Ectodermal cell (in vitro differentiated cells): Measurements from ENCODE around the gene PPP6R1.

Experiments
- H3K27ac ChIP-seq: 2 replicates; pipeline ENCODE4 v1.7.0; 2013; ENCODE audit warnings: mild to moderate bottlenecking, low read depth, low read length; ENCODE audit not compliant: insufficient read depth, poor library complexity, severe bottlenecking
- H3K27me3 ChIP-seq: 2 replicates; pipeline ENCODE4 v1.7.0; 2013; ENCODE audit warnings: mild to moderate bottlenecking, low read length; ENCODE audit not compliant: insufficient read depth, control insufficient read depth, poor library complexity, severe bottlenecking
- H3K36me3 ChIP-seq: one replicate; pipeline ENCODE4 v1.7.0; 2013; ENCODE audit warnings: low read length; ENCODE audit not compliant: control insufficient read depth, insufficient read depth
- H3K4me1 ChIP-seq: one replicate; pipeline ENCODE4 v1.7.0; 2013; ENCODE audit warnings: low read length; ENCODE audit not compliant: control insufficient read depth, insufficient read depth
- H3K4me3 ChIP-seq: 2 replicates; pipeline ENCODE4 v1.7.0; 2013; ENCODE audit warnings: low read depth, low read length, control low read depth; ENCODE audit not compliant: insufficient read depth
- H3K9me3 ChIP-seq: 2 replicates; pipeline ENCODE4 v1.7.0; 2013; ENCODE audit warnings: mild to moderate bottlenecking, low read length, moderate library complexity; ENCODE audit not compliant: control insufficient read depth
- WGBS, 2 experiments: methylation state at CpG; one replicate each; pipeline ENCODE4 v1.1.7; 2013; ENCODE audit warnings: missing lambda C conversion rate in 2 of 2; 5-methylcytosine and 5-hydroxymethylcytosine counted together

PPP6R1 gene

GRCh38 chr19:55242517-55242916, 16.3 kb downstream of the PPP6R1 start:
- 88 to 94% methylated on average over 7 of the region's 7 CpGs for WGBS, 2 experiments
- Histone ChIP-seq H3K27me3 (no peaks in the 10 kb centered on the region), H3K4me3 (no peak overlapping the region), H3K9me3 (no peaks in the 10 kb centered on the region), H3K4me1 (no peaks in the 10 kb centered on the region), H3K27ac (no peak overlapping the region), H3K36me3 (peaks cover 51% of the 10 kb centered on the region)

- Histone ChIP-seq H3K36me3 (peaks cover 54% of the 10 kb centered on the region), H3K9me3 (no peaks in the 10 kb centered on the region)
- 95% methylated on average over 16 of the region's 16 CpGs for WGBS, 2 experiments
These were observed 16.8 kb downstream of the PPP6R1 start for GRCh38 chr19:55241935-55242464.

GRCh38 chr19:55241143-55241934, 17.5 kb downstream of the PPP6R1 start:
- no peaks in the 10 kb centered on the region for H3K9me3 ChIP-seq
- no peaks in the 10 kb centered on the region for H3K4me1 ChIP-seq
- H3K36me3 ChIP-seq = peaks cover 61% of the 10 kb centered on the region
- no peak overlapping the region for H3K4me3 ChIP-seq
- no peaks in the 10 kb centered on the region for H3K27me3 ChIP-seq
- 96% methylated on average over 37 of the region's 37 CpGs for WGBS, 2 experiments
- H3K27ac ChIP-seq = no peak overlapping the region

More at GRCh38 chr19:55241935-55242464, 16.8 kb downstream of the PPP6R1 start:
- no peak overlapping the region for H3K27ac ChIP-seq
- H3K27me3 ChIP-seq = no peaks in the 10 kb centered on the region
- no peaks in the 10 kb centered on the region for H3K4me1 ChIP-seq
- no peak overlapping the region for H3K4me3 ChIP-seq

GRCh38 chr19:55240713-55241020, 18.1 kb downstream of the PPP6R1 start:
- H3K9me3 ChIP-seq = no peaks in the 10 kb centered on the region
- no peak overlapping the region for H3K4me3 ChIP-seq
- no peaks in the 10 kb centered on the region for H3K27me3 ChIP-seq
- WGBS, 2 experiments = 94 to 96% methylated on average over 5 to 6 of the region's 6 CpGs
- peaks cover 64% of the 10 kb centered on the region for H3K36me3 ChIP-seq
- H3K4me1 ChIP-seq = no peaks in the 10 kb centered on the region
- no peak overlapping the region for H3K27ac ChIP-seq

GRCh38 chr19:55239004-55239403, 19.8 kb downstream of the PPP6R1 start:
- H3K27me3 ChIP-seq = no peaks in the 10 kb centered on the region
- peaks cover 53% of the 10 kb centered on the region for H3K36me3 ChIP-seq
- no peaks in the 10 kb centered on the region for H3K9me3 ChIP-seq
- H3K4me3 ChIP-seq = no peak overlapping the region
- 96% methylated on average over 12 of the region's 12 CpGs for WGBS, 2 experiments
- no peak overlapping the region for H3K27ac ChIP-seq
- H3K4me1 ChIP-seq = no peaks in the 10 kb centered on the region

- no peaks in the 10 kb centered on the region for H3K9me3 ChIP-seq
- no peak overlapping the region for H3K27ac ChIP-seq
- peaks cover 47% of the 10 kb centered on the region for H3K36me3 ChIP-seq
- H3K4me1 ChIP-seq = no peaks in the 10 kb centered on the region
- 95 to 97% methylated on average over 8 of the region's 8 CpGs for WGBS, 2 experiments
- no peaks in the 10 kb centered on the region for H3K27me3 ChIP-seq
- no peak overlapping the region for H3K4me3 ChIP-seq
These were observed 20.8 kb downstream of the PPP6R1 start for GRCh38 chr19:55238030-55238429.

- peaks cover 24% of the 10 kb centered on the region for H3K36me3 ChIP-seq
- 89 to 95% methylated on average over 5 of the region's 5 CpGs for WGBS, 2 experiments
- no peak overlapping the region for H3K27ac ChIP-seq
- no peaks in the 10 kb centered on the region for H3K9me3 ChIP-seq
- no peak overlapping the region for H3K4me3 ChIP-seq
- H3K4me1 ChIP-seq = no peaks in the 10 kb centered on the region
- no peaks in the 10 kb centered on the region for H3K27me3 ChIP-seq
These were observed 25.8 kb downstream of the PPP6R1 start for GRCh38 chr19:55232986-55233385.

GRCh38 chr19:55232286-55232602, 26.6 kb downstream of the PPP6R1 start:
- Histone ChIP-seq H3K36me3 (peaks cover 23% of the 10 kb centered on the region), H3K4me3 (no peak overlapping the region), H3K9me3 (no peaks in the 10 kb centered on the region), H3K27ac (no peak overlapping the region), H3K4me1 (no peaks in the 10 kb centered on the region), H3K27me3 (no peaks in the 10 kb centered on the region)
- WGBS, 2 experiments = 93 to 95% methylated on average over 12 of the region's 12 CpGs

GRCh38 chr19:55231391-55232285, 27.2 kb downstream of the PPP6R1 start:
- H3K36me3 ChIP-seq = peaks cover 17% of the 10 kb centered on the region

GRCh38 chr19:55230780-55231179, 28.0 kb downstream of the PPP6R1 start:
- Histone ChIP-seq H3K27ac (no peak overlapping the region), H3K27me3 (no peaks in the 10 kb centered on the region), H3K9me3 (no peaks in the 10 kb centered on the region), H3K36me3 (peaks cover 9% of the 10 kb centered on the region), H3K4me3 (no peak overlapping the region), H3K4me1 (no peaks in the 10 kb centered on the region)
- WGBS, 2 experiments = 96% methylated on average over 12 to 13 of the region's 13 CpGs

More at GRCh38 chr19:55231391-55232285, 27.2 kb downstream of the PPP6R1 start:
- no peaks in the 10 kb centered on the region for H3K27me3 ChIP-seq
- WGBS, 2 experiments = 94 to 95% methylated on average over 30 of the region's 30 CpGs
- no peaks in the 10 kb centered on the region for H3K4me1 ChIP-seq
- no peak overlapping the region for H3K27ac ChIP-seq
- H3K4me3 ChIP-seq = no peak overlapping the region
- no peaks in the 10 kb centered on the region for H3K9me3 ChIP-seq
